GM21723 (cell line): ENCODE measurements around the gene IGDCC3.

Experiments used
- ATAC-seq: cut with Tn5 transposase; IDR thresholded peaks from one replicate; pipeline ENCODE4 v1.9.1; 2021; ENCODE audit warnings: mild to moderate bottlenecking, moderate library complexity; ENCODE audit not compliant: unreplicated experiment

IGDCC3 gene

GRCh38 chr15:65329984-65330735, 47.6 kb downstream of the IGDCC3 start:
- ATAC-seq: no peak

GRCh38 chr15:65329288-65329983, 48.4 kb downstream of the IGDCC3 start:
- ATAC-seq: no peak

- no peak for ATAC-seq
Measured at GRCh38 chr15:65328506-65329287, 49.1 kb downstream of the IGDCC3 start.

- no peak for ATAC-seq
Measured at GRCh38 chr15:65327651-65328393, 50.0 kb downstream of the IGDCC3 start.

DNA sequence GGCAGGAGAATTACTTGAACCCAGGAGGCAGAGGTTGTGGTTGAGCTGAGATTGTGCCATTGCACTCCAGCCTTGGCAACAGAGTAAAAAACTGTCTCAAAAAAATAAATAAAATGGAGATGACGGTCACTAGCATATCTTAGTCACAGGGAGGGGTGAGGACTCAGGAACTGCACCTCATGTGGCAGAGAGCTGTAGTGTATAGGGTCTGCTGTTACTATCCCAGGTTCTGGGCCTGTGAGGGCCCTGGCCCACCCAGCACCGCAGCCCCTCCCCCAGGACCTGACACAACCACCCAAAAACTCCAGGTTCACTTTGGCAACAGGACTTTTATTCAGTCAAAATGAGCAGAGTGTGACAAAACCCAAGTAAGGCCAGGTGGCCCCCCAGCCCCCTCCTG, 51.0 kb downstream of the IGDCC3 start:
- ATAC-seq: no peak

DNA sequence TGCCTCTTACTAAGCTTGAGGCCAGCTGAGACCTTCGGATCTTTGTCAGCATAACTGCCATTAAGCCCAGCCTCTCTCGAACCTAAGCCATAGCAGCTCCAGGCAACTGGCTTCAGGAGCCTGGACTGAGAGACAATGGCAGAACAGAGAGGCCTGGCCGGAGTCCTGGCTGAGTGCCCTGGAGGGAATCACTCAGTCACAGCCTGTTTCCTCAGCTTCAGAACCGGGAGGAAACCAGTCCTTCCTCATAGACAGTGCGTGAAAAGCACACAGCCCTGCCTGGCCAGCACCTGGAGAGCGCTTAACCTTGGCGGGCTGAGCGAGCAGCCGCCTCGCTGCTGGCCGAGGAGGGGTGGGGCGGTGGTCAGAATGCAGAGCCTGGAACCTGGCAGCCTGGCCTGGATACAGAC, 51.7 kb downstream of the IGDCC3 start:
- no peak for ATAC-seq

DNA sequence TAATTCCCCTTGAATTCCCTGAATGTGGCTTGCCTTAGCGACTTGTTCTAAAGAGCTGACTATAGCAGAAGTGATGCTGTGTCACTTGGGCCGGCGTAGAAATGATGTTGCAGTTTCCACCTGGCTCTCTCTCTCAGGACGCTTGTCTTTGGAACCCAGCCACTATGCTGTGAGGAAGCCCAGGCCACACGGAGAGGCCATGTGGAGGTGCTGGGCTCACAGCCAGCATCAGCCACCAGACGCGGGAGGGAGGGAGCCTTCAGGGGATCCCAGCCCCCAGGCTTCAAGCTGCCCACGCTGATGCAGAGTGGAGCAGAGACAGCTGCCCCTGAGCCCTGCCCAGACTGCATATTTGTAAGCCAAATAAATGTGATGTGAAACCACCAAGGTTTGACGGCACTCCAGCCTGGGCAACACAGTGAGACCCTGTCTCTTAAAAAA, 54.7 kb downstream of the IGDCC3 start:
- no peak for ATAC-seq

- ATAC-seq: no peak
Measured at GRCh38 chr15:65318870-65319356, 58.9 kb downstream of the IGDCC3 start.

DNA sequence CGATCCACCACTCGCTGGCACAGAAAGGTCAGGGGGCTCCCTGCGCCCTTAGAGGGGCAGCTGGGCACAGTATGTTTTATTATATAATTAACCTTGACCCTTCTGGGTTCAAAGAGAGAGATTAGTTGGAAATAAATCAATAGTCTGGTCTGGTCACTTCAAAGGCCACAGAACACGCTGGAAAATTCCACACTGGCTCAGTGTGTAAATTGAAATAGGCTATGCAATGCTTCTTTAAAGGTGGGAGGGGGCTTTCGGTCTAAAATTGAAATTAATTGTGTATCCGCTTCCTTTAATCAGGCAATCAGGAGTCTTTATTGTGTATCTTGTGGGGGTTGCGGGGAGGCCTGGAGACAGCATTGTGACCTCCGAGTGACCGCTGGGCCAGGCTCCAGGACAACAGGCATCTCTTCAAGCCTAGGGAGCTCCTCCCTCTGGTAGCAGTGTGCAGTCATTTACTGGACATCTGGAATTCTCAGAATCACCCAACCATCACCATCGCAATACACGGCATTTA, 65.3 kb downstream of the IGDCC3 start:
- no peak for ATAC-seq

- ATAC-seq: no peak
Measured at GRCh38 chr15:65311760-65312159, 66.0 kb downstream of the IGDCC3 start.

GRCh38 chr15:65310431-65311137, 67.2 kb downstream of the IGDCC3 start:
- ATAC-seq: no peak

DNA sequence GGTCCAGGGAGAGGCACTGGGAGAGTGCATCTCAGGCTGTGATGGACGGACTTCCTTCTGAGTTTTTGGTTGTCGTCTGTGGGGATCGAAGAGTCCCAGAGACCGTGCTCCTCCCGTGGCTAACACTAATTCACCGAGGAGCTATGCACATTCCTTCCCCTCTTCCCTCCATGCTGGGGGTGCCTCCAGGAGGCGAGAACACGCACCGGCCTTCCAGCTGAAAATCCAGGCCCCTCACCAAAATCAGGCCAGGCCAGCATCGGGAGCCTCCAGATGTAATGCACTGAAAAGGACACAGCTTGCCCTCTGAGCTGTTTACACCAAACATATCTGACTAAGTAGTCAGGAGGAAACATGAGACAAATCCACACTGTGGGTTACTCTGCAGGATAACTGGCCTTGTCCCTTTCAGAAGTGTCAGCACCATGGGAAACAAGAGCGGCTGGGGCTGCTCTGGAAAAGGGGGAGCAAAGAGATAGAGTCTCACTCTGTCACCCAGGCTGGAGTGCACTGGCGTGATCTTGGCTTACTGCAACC, 67.9 kb downstream of the IGDCC3 start:
- no peak for ATAC-seq

GRCh38 chr15:65307978-65308377, 69.8 kb downstream of the IGDCC3 start:
- no peak for ATAC-seq

- ATAC-seq: no peak
Measured at GRCh38 chr15:65306551-65306950, 71.3 kb downstream of the IGDCC3 start.

DNA sequence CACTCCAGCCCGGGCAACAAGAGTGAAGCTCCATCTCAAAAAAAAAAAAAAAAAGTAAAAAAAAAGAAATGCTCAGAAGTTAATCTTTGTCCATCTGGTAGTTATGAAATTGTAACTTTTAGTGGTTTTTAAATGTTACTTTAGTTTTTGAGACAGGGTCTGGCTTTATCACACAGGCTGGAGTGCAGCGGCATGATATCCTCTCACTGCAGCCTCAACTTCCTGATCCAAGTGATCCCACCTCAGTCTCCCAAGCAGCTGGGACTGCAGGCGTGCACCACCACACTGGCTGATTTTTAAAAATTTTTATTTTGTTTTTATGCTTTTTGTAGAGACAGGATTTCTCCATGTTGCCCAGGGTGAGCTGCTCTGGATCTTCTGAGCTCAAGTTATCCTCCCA, 72.0 kb downstream of the IGDCC3 start:
- ATAC-seq: no peak

DNA sequence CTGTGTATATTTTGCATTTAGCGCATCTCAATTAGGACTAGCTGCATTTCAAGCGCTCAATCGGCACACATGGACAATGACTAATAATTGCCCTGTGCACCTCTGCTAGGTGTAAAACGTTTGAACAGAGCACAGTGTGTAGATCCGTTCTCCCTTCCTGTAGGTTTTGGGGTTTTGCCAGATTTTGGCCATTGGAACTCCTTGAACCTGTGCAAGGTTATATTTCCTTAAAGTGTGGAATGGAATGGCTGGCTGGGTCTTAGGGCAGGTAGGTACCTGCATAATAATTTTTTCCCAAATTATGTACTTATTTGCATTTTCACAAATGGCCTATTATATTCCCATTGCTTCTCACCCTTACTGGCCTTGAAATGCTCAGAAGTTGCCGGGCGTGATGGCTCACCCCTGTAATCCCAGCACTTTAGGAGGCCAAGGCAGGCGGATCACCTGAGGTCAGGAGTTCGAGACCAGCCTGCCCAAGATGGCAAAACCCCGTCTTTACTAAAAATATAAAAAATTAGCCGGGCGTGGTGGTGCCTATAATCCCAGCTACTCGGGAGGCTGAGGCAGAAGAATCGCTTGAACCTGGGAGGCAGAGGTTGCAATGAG, 72.5 kb downstream of the IGDCC3 start:
- ATAC-seq: no peak

DNA sequence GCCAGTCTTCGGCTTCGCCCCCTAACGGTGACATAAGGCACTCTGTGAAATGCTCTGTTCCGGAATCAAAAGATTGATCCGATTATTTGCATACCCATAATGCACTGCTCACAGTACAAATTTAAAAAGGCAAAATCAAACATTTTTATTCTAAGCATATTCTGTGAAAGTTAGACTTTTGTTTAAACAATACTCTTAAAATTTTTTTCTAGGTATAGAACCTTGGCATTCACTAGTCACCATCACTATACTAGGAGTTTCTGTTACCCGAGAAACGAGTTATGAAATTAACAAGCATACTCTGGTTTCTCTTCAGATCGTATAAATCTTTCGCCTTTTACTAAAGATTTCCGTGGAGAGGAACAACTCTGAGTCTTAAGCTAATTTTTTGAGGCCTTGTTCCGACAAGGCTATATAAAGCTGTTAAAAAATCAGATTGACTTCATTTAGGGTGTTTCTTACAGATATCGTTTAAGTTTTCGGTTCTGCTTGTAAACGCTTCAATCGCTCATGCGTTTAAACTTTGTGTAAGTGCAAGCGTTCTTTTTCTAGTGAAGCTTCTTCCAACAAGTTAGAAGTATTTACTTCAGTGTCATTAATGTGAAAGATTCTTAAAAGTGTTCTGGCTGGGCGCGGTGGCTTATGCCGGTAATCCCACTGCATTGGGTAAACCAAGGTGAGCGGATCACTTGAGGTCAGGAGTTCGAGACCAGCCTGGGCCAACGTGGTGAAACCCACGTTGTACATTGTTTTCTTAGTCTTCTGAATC, 73.2 kb downstream of the IGDCC3 start, which contains the start of gene RNU5B-1:
RNU5B-1 (plus strand) TSS at position 297 of the 769 bp plus-strand sequence.
- ATAC-seq: peak; percentile 68

DNA sequence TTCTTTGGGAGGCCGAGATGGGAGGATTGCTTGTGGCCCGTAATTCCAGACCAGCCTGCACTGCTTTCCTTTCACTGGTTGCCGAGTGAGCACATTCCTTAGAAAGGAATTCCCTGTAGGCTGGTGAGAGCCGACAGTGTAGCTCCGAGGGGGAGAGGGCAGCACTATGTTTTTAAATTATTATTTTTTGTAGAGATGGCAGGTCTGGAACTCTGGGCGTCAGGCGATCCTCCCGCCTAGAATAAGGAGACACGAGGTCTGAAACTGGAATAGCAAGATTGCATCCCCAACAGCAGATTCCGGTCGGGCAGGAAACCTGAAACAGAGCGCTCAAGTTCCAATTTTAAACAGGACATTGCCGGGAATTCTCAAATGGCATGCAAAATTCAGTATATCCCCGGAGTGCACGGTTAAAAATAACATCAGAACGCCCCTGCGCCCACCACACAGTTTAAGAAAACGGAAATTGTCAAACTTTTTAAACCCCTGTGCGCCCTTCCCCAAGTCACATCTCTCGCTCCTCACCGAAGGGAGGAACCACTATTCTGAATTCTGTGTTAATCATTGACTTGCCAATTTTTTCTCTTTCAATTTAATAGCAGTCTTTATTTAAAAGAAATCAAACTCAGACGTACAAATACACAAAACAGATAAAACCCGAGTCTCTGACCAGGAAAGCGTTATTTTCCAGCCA, 74.0 kb downstream of the IGDCC3 start:
- ATAC-seq: peak; percentile 5
